KMS-11 (cell line): Measurements from ENCODE around the gene MCHR1.

ENCODE experiments used
- H2AFZ ChIP-seq: fragments of 200-600 bp; sonication (generic); 2 replicates; pipeline ENCODE4 v1.6.1; 2016; ENCODE audit warnings: antibody characterized with exemption, mixed run types, low read depth
- H3K27ac ChIP-seq: fragments of 200-600 bp; sonication (generic); 2 replicates; pipeline ENCODE4 v1.6.1; 2016; ENCODE audit warnings: mild to moderate bottlenecking, mixed run types
- H3K27me3 ChIP-seq: fragments of 200-600 bp; sonication (generic); 2 replicates; pipeline ENCODE4 v1.6.1; 2017; ENCODE audit warnings: mild to moderate bottlenecking, low read depth, mixed run types, moderate library complexity; ENCODE audit not compliant: insufficient read depth
- H3K36me3 ChIP-seq: fragments of 200-600 bp; sonication (generic); 2 replicates; pipeline ENCODE4 v1.6.1; 2017; ENCODE audit warnings: mild to moderate bottlenecking, mixed run types; ENCODE audit not compliant: insufficient read depth
- H3K4me1 ChIP-seq: fragments of 200-600 bp; sonication (generic); 2 replicates; pipeline ENCODE4 v1.6.1; 2016; ENCODE audit warnings: mild to moderate bottlenecking, low read depth, mixed run types; ENCODE audit not compliant: poor library complexity, severe bottlenecking
- H3K4me2 ChIP-seq: fragments of 200-600 bp; sonication (generic); 2 replicates; pipeline ENCODE4 v1.7.0; 2016; ENCODE audit warnings: mild to moderate bottlenecking, mixed run types
- H3K4me3 ChIP-seq: fragments of 200-600 bp; sonication (generic); IDR thresholded peaks from 2 replicates; pipeline ENCODE4 v1.6.1; 2017; ENCODE audit warnings: low read depth, low read length, mixed read lengths; ENCODE audit not compliant: insufficient read depth
- H3K79me2 ChIP-seq: fragments of 200-600 bp; sonication (generic); 2 replicates; pipeline ENCODE4 v1.6.1; 2016; ENCODE audit warnings: low read depth, mixed run types; ENCODE audit not compliant: insufficient read depth
- H3K9ac ChIP-seq: fragments of 200-600 bp; sonication (generic); 2 replicates; pipeline ENCODE4 v1.6.1; 2016; ENCODE audit warnings: mild to moderate bottlenecking, mixed run types
- H4K20me1 ChIP-seq: fragments of 200-600 bp; sonication (generic); 2 replicates; pipeline ENCODE4 v1.6.1; 2016; ENCODE audit warnings: mild to moderate bottlenecking, mixed run types; ENCODE audit not compliant: insufficient read depth
- CTCF ChIP-seq: fragments of 200-600 bp; sonication (generic); conservative IDR thresholded peaks from 2 replicates; pipeline ENCODE4 v1.6.1; 2017; ENCODE audit warnings: low read depth, mild to moderate bottlenecking, antibody characterized with exemption, low read length, moderate library complexity, mixed read lengths

MCHR1 gene

GRCh38 chr22:40727964-40728615, 48.8 kb downstream of the MCHR1 start:
- no peak for TF ChIP-seq CTCF
- Histone ChIP-seq H4K20me1 (no peaks in the 10 kb centered on the region), H3K36me3 (no peaks in the 10 kb centered on the region), H3K27ac (no peak overlapping the region), H3K4me1 (no peaks in the 10 kb centered on the region), H3K9ac (no peak overlapping the region), H3K27me3 (no peaks in the 10 kb centered on the region), H3K79me2 (no peaks in the 10 kb centered on the region), H3K4me2 (no peak overlapping the region), H3K4me3 (no peak overlapping the region), H2AFZ (no peak overlapping the region)

GRCh38 chr22:40728731-40729189, 49.5 kb downstream of the MCHR1 start:
- no peak overlapping the region for H3K4me3 ChIP-seq

GRCh38 chr22:40729284-40729683, 50.0 kb downstream of the MCHR1 start:
- Histone ChIP-seq H3K27me3 (no peaks in the 10 kb centered on the region), H3K27ac (no peak overlapping the region), H3K4me1 (no peaks in the 10 kb centered on the region), H3K79me2 (no peaks in the 10 kb centered on the region), H2AFZ (no peak overlapping the region), H3K4me2 (no peak overlapping the region), H4K20me1 (no peaks in the 10 kb centered on the region), H3K4me3 (no peak overlapping the region), H3K36me3 (no peaks in the 10 kb centered on the region), H3K9ac (no peak overlapping the region)
- TF ChIP-seq CTCF = no peak

More at GRCh38 chr22:40728731-40729189, 49.5 kb downstream of the MCHR1 start:
- Histone ChIP-seq H3K9ac (no peak overlapping the region), H3K4me1 (no peaks in the 10 kb centered on the region), H3K4me2 (no peak overlapping the region), H3K79me2 (no peaks in the 10 kb centered on the region), H3K36me3 (no peaks in the 10 kb centered on the region), H3K27ac (no peak overlapping the region), H2AFZ (no peak overlapping the region), H4K20me1 (no peaks in the 10 kb centered on the region), H3K27me3 (no peaks in the 10 kb centered on the region)
- no peak for TF ChIP-seq CTCF
